OCI-LY7 (cell line): Measurements from ENCODE around the gene FGD3. TPM values are rescaled to one million over a fixed set of nuclear protein-coding genes. Genes with fewer than 3 reads are reported as not detected.

Experiments
- BruUV-seq: library from RNA; stranded (reverse); fragments of 400-500 nt; replicated peaks from 2 replicates; lab custom pipeline; 2021; lab: Mats Ljungman, UMichigan
- CTCF ChIA-PET: fragments of 300-600 bp; sonication (Branson Sonifier 250); formaldehyde crosslinking; loops from one replicate; lab custom pipeline; 2022; ENCODE audit warnings: antibody characterized with exemption; ENCODE audit not compliant: unreplicated experiment; lab: Charles Lee
- POLR2A ChIA-PET: fragments of 300-600 bp; sonication (Branson Sonifier 250); formaldehyde crosslinking; loops from one replicate; lab custom pipeline; 2022; ENCODE audit warnings: antibody characterized with exemption; lab: Charles Lee
- DNase-seq: peaks from one replicate; pipeline ENCODE4 v3.0.0-alpha.2; 2015; ENCODE audit warnings: low spot score
- H2AFZ ChIP-seq: fragments of 200-600 bp; sonication (generic), shearing (Covaris generic); 2 replicates; pipeline ENCODE4 v1.6.1; 2014; ENCODE audit warnings: mild to moderate bottlenecking, antibody characterized with exemption, low read length, moderate library complexity
- H3K27ac ChIP-seq: fragments of 200-600 bp; sonication (generic); 2 replicates; pipeline ENCODE4 v1.5.1; 2014; ENCODE audit warnings: mixed run types, low read depth, mild to moderate bottlenecking, moderate library complexity, low read length, inconsistent platforms; ENCODE audit not compliant: poor library complexity, severe bottlenecking
- H3K36me3 ChIP-seq: fragments of 200-600 bp; sonication (generic); 2 replicates; pipeline ENCODE4 v1.6.1; 2014; ENCODE audit warnings: mild to moderate bottlenecking, antibody characterized with exemption, low read length, moderate library complexity, mixed read lengths; ENCODE audit not compliant: insufficient read depth
- H3K4me1 ChIP-seq: fragments of 200-600 bp; sonication (generic); 2 replicates; pipeline ENCODE4 v1.5.1; 2014; ENCODE audit warnings: mild to moderate bottlenecking, low read length; ENCODE audit not compliant: insufficient read depth, poor library complexity, severe bottlenecking
- H3K4me2 ChIP-seq: fragments of 200-600 bp; sonication (generic); 2 replicates; pipeline ENCODE4 v1.6.1; 2014; ENCODE audit warnings: mild to moderate bottlenecking, low read length
- H3K4me3 ChIP-seq: fragments of 200-600 bp; sonication (generic); 2 replicates; pipeline ENCODE4 v1.5.1; 2014; ENCODE audit warnings: mild to moderate bottlenecking, low read depth, low read length; ENCODE audit not compliant: poor library complexity, severe bottlenecking
- H3K79me2 ChIP-seq: fragments of 200-600 bp; sonication (generic); 2 replicates; pipeline ENCODE4 v1.6.1; 2016; ENCODE audit warnings: low read depth, mild to moderate bottlenecking, low read length, moderate library complexity, mixed read lengths; ENCODE audit not compliant: insufficient read depth
- H3K9me2 ChIP-seq: fragments of 200-600 bp; sonication (generic); 2 replicates; pipeline ENCODE4 v1.6.1; 2016; ENCODE audit warnings: mild to moderate bottlenecking, low read length, mixed read lengths; ENCODE audit not compliant: insufficient read depth
- H3K9me3 ChIP-seq: fragments of 200-600 bp; sonication (generic); 2 replicates; pipeline ENCODE4 v1.6.1; 2014; ENCODE audit warnings: mild to moderate bottlenecking, mixed run types, low read length, mixed read lengths
- H4K20me1 ChIP-seq: fragments of 200-600 bp; sonication (generic); 2 replicates; pipeline ENCODE4 v1.6.1; 2014; ENCODE audit warnings: mild to moderate bottlenecking, antibody characterized with exemption, low read length, moderate library complexity, mixed read lengths; ENCODE audit not compliant: insufficient read depth
- EZH2phosphoT487 ChIP-seq: fragments of 200-600 bp; sonication (generic); IDR thresholded peaks from 2 replicates; pipeline ENCODE4 v1.6.1; 2018; ENCODE audit warnings: low read depth, borderline replicate concordance, mild to moderate bottlenecking, mixed run types, antibody characterized with exemption, low read length, moderate library complexity, mixed read lengths
- intact Hi-C: fragments of 100-400 bp; cut with micrococcal nuclease; formaldehyde crosslinking; loops from one replicate; pipeline ENCODE4 v1.10.0; 2022; ENCODE audit not compliant: unreplicated experiment
- total RNA-seq, 2 experiments: library from RNA; depleted of rRNA in 1 of 2; stranded (reverse); fragments of >200 nt in 1 of 2; shearing (Covaris generic) in 1 of 2; gene quantifications; 2 replicates each; pipeline ENCODE4 v1.2.3, GENCODE V29; 2014 to 2022
- TF ChIP-seq, protein P1 (sequence below): fragments of 200-600 bp; sonication (generic); conservative IDR thresholded peaks from 2 replicates; pipeline ENCODE4 v1.5.1; 2014; ENCODE audit warnings: mild to moderate bottlenecking, antibody characterized with exemption, low read length, moderate library complexity, mixed read lengths

Gene FGD3
- total RNA-seq, 2 experiments from 2014 or later: 22.1 to 22.9 TPM

- BruUV-seq: no TSS peak
- peak overlapping the region; percentile 79 for H3K4me3 ChIP-seq
- intact Hi-C loops: loop anchor here (5.0 to 10.0 kb wide), 3 partner anchors 76 to 296 kb away; partner anchors contain the start of gene BICD2
Measured at GRCh38 chr9:93060746-93061259, 113.5 kb downstream of the FGD3 start.

DNA sequence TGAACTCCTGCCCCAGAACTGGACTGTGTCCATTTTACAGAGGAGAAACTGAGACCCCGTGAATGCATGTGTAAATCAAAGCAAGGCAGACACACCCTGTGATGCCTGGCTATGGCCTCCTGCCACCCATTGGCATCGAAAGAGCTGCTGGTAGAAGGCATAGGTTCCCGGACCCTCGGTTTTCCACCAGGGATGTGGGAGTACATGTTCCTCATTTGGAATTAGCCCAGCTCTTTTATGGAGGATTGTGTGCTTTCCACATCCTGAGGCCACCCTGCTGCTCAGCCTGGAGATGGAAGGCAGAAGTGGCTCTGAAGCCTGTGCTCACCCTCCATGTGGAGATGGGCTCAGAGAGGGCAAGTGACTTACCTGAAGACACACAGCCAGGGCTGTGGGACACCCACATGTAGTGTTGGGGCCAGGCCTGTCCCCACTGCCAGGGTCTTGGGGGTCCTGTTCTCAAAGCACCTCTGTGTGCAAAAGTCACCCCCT is 114.0 kb downstream of the FGD3 start:
- POLR2A ChIA-PET: no interaction called here
- TF ChIP-seq, protein P1, sequence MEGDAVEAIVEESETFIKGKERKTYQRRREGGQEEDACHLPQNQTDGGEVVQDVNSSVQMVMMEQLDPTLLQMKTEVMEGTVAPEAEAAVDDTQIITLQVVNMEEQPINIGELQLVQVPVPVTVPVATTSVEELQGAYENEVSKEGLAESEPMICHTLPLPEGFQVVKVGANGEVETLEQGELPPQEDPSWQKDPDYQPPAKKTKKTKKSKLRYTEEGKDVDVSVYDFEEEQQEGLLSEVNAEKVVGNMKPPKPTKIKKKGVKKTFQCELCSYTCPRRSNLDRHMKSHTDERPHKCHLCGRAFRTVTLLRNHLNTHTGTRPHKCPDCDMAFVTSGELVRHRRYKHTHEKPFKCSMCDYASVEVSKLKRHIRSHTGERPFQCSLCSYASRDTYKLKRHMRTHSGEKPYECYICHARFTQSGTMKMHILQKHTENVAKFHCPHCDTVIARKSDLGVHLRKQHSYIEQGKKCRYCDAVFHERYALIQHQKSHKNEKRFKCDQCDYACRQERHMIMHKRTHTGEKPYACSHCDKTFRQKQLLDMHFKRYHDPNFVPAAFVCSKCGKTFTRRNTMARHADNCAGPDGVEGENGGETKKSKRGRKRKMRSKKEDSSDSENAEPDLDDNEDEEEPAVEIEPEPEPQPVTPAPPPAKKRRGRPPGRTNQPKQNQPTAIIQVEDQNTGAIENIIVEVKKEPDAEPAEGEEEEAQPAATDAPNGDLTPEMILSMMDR: no peak
- TSS peak; percentile 89 for BruUV-seq

More at GRCh38 chr9:93060746-93061259, 113.5 kb downstream of the FGD3 start:
- peak; percentile 25 for DNase-seq
- H3K9me2 ChIP-seq: no peaks in the 10 kb centered on the region
- H2AFZ ChIP-seq: no peak overlapping the region
- peaks cover 30% of the 10 kb centered on the region for H3K36me3 ChIP-seq
- CTCF ChIA-PET: interaction anchor here (0.7 to 0.8 kb wide), 2 partner anchors 12 to 97 kb away, joined by 3 read pairs; no protein-coding TSS in a partner anchor
- H3K27ac ChIP-seq: peak overlapping the region; percentile 95
- H3K4me2 ChIP-seq: peak overlapping the region; percentile 88
- POLR2A ChIA-PET: interaction anchor here (1.0 kb wide), 2 partner anchors 34 to 58 kb away, joined by 3 to 4 read pairs; no protein-coding TSS in a partner anchor
- no peaks in the 10 kb centered on the region for H3K9me3 ChIP-seq
- TF ChIP-seq EZH2phosphoT487: no peak
- TF ChIP-seq, protein P1: no peak
- H3K79me2 ChIP-seq: peaks cover 49% of the 10 kb centered on the region
- H4K20me1 ChIP-seq: no peaks in the 10 kb centered on the region
- H3K4me1 ChIP-seq: peaks cover 80% of the 10 kb centered on the region

More for the DNA sequence above, 114.0 kb downstream of the FGD3 start:
- no peaks in the 10 kb centered on the region for H3K9me3 ChIP-seq
- DNase-seq: no peak
- H3K27ac ChIP-seq: peak overlapping the region; percentile 95
- CTCF ChIA-PET: interaction anchor here (0.7 kb wide), 1 partner anchor 97 kb away, joined by 3 read pairs; no protein-coding TSS in a partner anchor
- intact Hi-C loops: loop anchor here (5.0 to 10.0 kb wide), 3 partner anchors 76 to 297 kb away; partner anchors contain the start of gene BICD2
- peak overlapping the region; percentile 88 for H3K4me2 ChIP-seq
- H3K9me2 ChIP-seq: no peaks in the 10 kb centered on the region
- peaks cover 79% of the 10 kb centered on the region for H3K4me1 ChIP-seq
- H3K36me3 ChIP-seq: peaks cover 35% of the 10 kb centered on the region
- no peaks in the 10 kb centered on the region for H4K20me1 ChIP-seq
- H3K4me3 ChIP-seq: peak overlapping the region; percentile 79
- H3K79me2 ChIP-seq: peaks cover 54% of the 10 kb centered on the region
- H2AFZ ChIP-seq: no peak overlapping the region
